ENCODE results near the gene TBC1D22A.
A peak's percentile ranks its signal among the peaks of the same experiment; 100 is the strongest.

TBC1D22A gene

DNA sequence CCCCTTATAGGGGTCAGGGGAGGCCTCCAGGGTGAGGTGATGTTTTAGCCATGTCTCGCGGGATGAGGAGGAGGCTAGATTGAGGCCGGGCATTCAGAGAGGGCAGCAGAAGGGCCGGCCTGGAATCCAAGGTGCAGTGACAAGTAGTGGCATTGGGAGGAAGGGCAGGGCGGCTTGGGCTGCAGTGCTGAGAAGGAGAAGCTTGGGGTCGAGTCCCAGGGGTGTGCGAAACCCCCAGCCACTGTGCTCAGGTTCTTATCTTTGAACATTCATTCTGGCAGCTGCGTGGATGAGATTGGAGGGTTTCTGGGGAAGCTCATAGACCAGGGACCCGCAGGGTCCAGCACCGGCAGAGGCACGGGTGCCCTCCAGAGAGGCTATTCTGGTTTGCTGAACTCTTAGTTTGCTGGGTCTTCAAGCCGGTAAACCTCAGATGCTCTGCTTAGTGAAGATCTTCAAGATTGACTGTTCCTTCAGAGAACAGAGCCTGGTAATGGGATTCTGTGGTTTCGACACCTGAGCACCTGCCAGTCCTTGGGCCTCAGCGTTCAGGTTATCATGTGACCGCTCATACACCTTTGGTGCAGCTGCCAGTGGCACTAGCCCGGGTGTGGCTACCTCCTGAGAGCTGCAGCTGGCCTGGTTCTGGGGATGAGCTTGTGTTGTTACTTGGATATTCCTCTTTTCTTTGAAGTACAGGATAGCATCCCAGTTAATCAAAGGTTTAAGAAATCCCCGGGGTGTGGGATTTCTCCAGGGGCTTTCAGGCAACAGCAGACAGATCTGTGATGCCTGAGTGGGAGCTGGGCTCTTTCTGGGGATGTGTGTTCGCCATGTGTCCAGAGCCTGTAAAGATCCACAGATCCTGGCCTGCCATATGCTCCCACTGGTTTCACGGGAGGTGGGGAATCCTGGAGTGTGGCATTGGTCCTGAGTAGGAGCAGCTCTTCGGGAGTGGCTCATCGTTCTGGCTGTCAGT lies 152.8 kb downstream of the TBC1D22A start:
- DNase-seq: no peak

DNA sequence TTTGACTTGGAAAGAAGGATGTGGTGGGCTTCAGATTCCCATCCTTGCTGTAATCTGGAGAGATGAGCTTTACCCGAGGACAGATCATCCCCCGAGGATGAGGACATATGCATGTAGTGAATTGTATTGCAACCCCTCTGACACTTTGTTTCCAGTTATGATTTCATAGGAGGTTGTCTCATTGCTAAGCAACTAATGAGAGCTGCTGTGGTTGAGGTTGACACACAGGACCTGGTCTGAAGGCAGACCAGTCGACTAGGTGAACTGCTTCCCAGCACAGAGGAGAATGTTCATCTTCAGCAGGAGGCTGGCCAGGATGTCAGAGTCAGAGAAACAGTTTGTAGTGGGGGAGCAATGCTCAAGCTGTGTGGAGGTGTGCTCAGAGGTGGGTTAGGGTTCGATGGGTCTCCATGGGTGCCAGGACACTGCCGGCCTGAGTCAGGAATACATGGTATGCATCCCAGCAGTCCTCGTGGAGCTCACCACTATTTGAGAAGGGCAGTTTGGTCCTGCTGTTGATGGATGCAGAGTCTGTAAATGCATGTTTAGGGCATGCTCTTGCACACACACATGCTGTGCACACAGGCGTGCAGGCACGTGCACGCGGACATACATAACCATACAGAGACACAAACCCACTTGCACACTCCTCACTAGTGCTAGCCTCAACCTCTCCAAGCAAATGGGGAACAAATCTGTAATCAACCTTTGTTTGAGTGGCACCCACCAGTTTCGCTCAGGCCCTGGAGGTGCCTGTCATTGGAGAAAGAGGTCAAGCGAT lies 153.7 kb downstream of the TBC1D22A start:
- DNase-seq: no peak

DNA sequence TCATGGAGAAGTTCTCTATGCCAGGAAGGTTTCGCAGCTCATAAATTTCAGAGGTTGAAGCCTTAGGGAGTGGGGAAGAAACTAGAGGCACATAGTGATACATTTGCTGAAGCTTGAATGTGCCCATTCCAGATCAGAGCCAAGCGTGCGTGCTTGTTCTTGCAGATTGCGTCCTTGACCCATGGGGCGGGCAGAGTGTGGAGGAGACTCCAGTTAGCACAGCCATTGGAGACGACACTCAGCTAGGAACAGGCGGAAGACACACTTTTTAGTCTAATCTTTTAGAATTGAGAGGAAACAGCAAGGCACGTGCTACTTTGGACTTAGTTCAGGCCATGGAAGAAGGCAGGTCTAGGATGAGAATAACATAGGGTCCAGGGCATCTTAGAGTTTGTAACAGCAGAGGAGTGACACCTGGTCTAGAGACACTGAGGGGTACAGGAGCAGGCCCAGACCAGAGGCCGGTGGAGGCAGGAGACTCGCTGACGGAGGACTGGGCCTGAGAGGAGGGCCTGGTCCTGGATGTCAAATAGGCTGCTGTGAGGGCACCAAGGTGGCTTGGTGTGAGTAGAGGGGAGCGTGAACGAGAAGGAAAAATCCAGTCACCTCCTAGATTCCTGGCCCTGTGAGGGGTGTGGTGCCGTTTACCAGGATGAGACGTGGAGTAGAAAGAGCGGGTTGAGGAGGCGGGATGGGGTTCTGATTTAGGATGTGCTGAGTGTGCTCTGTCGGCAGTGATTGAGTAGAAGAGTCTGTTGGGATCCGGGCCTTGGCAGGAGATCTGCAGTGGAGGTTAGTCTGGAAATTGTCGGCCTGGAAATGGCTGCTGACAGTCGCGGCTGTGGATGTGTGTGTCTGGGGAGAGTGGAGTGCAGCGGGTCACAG lies 154.7 kb downstream of the TBC1D22A start:
- no peak for DNase-seq

DNA sequence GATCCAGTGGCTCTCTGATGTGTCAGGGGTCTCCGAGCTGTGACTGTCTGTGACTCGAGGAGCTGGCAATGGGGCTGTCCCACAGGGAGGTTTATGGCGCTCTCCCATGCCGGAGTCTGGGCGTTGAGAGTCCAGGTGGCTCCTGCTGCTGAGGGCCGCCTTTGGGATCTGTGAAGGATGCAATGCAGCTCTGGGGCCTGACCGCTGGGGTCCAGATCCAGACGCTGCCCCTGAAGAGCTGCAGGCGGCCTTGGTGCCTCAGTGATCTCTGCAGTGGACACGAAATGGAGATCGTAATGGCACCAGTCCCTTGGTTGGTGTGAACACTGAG lies 155.3 kb downstream of the TBC1D22A start:
- DNase-seq: no peak

DNA sequence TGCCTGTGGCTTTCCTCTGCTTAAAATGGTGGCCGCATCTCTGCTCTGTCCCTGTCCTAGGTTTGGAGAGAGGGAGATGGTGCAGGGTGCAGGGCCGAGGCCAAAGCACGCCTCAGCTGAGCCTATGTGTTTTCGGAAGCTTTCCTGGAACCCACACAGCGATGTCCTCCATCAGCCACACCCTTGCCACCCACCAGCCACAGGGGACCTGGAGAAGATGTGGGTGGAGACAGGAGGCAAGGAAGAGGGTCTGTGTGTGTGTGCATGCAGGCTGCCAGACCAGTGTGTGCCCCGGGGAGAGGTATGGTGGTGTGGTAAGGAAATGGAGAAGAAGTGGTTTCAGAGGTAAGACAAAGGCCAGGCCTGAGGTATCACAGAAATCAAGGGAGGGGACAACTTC lies 155.7 kb downstream of the TBC1D22A start:
- DNase-seq: no peak

DNA sequence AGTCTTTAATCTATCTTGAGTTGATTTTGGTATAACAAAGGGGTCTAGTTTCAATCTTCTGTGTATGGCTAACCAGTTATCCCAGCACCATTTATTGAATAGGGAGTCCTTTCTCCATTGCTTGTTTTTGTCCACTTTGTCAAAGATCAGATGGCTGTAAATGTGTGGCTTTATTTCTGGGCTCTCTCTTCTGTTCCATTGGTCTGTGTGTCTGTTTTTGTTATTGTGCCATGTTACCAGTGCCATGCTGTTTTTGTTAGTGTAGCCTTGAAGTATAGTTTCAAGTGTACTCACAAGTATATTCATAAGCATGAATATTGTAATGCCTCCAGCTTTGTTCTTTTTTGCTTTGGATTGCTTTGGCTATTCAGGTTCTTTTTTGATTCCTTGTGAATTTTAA lies 159.6 kb downstream of the TBC1D22A start:
- DNase-seq: no peak

DNA sequence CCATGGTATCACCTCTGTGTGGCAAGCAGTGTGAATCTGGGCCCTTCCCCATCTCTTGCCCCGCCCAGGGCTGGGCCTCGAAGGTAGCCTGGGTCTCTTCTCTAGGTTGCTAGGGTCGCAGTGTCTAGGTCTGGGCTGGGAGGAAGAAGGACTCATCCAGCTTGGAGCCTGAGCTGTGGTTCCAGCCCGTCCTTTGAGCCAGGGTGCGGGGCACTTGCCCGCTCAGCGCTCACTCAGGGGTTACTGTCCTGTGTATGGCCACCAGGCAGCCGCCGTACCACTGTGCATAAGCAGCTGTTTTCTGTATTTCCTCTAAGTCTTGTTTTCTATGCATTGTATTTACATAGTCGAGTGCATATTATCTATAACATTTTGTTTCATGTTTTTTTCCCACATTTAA lies 160.9 kb downstream of the TBC1D22A start:
- DNase-seq: no peak

DNA sequence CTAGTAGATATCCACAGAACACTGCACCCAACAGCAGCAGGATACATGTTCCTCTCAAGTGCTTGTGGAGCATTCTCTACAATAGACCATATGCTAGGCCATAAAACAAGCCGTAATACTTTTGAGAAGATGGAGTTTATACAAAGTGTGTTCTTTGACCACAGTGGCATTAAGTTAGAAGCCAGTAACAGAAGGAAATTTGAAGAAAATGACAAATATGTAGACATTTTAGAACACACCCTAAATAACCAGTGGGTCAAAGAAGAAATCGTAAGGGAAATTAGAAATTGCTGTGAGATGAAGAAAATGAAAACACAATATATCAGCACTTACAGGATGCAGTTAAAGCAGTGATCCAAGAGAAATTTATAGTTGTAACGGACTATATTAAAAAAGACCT lies 163.4 kb downstream of the TBC1D22A start:
- DNase-seq: no peak

DNA sequence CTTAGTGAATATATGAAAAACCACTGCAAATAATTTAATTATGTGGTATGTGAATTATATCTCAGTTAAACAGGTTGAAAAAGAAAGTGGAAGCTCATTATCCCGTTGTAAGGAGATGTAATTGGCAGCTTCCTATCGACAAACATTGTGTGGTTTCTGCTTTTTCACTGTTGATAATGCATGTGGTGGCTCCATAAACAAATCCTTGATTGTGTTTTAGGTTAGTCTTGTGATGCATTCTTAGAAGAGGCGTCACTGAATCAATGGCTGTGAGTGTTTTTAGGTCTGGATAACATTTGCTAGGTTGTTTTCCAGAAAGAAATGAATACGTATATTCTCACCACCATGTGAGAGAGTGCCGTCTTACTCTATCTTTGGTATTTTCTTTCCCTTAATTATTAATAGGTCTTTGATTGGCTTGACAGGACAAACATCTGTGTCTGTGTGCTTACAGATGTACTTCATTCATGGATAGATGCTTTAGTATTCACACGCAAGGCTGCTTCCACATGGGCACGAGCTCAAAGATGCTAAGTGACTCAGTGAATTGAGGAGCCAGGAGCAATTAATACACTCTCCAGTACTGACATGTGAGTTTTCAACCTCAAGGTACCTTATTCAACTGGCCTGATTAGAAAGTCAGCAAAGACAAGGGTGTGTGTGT lies 166.7 kb downstream of the TBC1D22A start:
- no peak for DNase-seq

DNA sequence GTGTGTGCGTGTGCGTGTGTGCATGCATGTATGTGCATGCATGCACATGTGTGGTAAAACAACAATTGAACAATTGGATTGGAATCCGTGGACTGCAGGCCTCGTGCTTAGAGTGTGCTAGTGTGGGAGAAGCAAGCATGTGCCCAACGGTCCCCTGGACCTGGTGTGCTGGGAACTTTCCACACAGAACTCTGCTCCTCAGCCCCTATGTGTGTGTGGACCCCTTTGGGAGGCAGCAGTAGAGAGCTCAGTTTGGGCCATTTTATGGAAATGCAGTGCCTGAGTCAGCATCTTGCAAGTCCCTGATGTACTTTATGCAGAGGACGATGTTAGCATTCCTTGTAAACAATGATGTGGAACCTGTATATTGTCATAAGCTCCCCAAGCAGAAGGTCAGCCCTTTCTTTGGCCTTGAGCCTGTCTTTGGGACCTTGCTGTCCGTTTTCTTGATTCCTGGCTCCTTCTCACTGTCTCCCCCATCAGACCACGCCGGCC lies 167.3 kb downstream of the TBC1D22A start:
- no peak for DNase-seq

DNA sequence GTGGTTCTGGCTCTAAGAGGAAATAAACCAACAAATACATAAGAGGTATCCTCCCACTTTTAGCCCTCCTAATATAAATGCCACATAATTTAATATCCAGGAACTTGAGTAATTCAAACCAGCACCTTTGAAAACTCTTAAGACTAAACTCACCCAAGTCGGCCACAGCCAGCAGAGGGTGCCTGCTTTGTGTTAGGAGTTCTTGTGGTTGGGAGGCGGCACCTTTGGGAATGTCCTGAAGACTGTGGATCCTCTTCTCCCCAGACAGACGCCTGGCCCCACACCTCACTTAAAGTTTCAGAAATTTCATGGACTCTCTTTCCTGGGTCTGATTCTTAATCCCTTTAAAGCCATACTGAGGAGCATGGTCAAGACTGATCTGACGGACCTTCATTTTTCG lies 169.0 kb downstream of the TBC1D22A start:
- DNase-seq: no peak

DNA sequence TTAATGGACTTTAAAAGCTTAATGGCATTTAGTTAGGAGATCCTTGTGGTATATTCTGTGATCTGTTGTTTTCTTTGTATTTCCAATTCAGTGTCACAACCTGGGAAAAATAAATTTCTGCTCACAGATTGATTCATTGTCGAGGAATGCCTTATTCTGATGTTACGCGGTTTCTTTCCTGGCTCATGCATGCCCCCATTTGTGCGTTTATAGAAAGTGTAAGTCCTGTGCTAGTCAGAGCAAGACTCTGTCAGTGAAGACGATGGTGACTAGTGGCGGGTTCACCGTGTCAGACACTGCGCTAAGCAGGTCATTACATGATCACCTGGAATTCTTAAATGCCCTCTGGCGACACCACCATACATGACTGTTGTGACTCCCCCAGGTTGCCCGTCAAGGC lies 169.4 kb downstream of the TBC1D22A start:
- DNase-seq: no peak

DNA sequence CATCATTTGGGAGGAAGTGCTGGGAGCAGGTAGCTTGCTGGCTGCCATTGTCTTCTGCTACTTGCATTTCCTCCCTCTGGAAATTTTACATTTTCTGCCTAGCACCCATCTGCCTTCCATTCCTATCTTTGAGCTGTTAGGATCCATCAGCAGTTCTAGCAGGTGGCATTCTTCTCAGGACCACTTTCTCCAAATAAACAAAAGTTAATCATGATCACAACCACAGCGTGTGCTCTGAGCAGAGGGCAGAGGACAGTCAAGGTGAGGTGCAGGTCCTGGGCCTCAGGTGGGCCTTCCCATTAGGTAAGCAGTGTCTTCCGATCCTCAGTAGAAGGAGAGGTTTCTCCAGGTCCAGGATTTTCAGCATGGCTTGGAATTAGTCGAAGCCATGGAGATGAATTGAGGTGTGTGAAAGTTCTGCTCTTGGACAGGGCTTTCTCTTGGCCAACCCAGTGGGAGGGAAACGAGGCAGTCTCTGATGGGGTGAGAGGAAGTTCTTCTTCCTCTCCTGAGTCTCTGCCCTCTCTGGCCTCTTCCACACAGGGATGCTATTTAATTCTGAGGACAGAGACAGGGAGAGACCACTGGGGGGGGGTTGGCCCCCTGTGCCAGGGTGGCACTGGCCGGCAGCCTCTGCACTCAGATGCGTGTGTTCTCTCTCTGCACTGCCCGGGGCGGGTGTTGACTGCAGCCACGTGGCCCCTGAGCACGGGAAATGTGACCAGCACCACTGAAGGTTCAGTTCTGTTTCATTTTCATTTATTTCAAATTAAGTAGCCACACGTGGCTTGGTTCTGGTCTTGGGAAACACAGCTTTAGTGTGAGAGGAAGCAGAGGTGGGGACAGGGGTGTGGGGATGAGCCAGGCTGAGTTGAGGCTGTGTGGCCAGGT lies 170.8 kb downstream of the TBC1D22A start:
- DNase-seq: no peak

DNA sequence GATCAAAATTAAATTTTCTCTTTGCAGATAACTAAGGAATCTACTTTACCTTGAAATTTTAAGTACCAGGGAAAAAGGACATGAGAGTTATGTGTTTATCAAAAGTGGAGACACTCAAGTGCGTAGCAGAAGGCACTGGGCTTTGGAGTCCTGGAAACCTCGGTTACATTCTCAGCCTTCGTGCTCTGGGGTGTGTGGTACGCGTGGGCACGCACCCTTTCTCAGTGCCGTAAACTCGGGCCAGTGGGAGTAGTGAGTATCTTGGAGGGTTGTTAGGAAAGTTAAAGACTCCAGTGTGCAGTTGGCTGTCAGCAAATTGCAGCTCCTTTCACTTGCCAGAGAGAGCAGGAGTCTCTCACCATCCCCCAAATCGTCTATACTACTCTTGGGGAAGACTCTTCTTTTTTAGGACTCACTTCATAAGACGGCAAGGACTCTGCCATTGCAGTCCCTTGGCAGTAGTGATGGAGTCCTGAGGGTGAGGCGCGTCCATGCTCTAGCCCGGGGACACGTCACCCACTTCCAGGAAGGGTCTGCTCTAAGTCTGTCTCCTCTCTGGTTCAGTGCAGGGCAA lies 171.8 kb downstream of the TBC1D22A start:
- DNase-seq: no peak

DNA sequence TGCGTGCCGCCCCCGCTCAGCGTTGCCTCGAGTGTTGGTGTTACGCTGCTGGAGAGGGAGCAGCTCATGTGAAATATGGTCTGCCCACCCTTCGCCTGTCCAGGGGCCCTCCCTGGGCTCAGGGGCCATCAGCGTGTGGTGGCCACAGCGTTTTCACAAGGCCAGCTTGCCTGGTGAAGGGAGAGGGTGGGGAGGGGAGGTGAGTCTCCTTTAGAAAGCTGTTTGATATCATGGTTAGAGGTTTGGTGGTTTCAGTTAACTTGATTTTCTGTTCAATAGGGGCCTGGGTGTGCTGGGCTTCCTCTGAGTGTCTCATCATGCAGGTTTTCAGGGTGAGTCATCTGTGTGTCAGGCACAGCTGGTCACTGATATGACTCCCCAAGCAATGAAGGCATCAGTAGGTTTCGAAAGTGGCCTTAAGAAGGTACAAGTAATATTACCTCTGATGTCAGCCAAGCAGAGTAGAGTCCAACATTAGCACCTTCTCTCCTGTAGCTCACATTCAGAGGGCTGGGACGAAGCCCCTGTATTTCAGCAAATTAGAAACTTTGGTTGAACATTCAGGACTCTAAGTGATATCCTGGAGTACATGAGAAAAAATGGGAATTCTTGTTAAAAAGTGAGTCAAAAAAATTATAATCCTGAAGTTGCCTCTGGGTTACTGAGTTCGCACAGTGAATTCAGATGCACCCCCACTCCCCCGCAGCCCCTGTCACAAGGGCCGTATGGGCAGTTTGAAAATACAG lies 172.5 kb downstream of the TBC1D22A start:
- DNase-seq: peak in 1 of 2 experiments; percentile 17

DNA sequence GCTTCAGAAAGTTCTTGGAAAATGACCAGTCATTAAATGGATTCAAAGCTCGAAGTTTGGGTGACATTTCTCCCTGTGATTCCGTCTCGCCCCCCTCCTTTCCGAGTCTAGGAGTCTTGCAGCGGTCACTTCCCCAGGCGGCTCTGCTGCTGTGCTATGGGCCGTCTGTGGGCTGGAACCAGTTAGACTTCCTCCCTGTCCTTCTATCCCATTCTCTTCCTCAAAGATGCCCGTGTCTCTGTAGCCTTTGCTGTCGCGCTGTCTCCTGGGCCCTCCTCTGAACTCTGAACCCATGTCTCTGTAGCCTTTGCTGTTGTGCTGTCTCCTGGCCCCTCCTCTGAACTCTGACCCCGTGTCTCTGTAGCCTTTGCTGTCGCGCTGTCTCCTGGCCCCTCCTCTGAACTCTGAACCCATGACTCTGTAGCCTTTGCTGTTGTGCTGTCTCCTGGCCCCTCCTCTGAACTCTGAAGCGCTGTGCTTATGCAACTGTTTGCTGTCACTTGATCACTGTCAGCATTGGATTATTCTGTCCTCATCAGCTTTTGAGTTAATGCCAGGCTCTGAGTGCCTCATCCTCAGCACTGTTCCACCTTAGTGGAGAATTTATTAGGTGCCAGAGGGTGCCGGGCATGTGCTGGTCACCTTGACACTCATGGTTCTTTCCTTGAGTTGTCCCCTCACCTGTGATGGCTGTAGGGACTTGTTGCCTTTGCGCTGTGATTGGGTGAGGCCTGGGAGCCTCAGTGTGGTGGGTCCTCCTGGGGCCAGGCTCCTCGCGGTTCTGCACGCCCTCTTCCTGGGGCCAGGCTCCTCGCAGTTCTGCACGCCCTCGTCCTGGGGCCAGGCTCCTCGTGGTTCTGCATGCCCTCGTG lies 173.3 kb downstream of the TBC1D22A start:
- DNase-seq: no peak

DNA sequence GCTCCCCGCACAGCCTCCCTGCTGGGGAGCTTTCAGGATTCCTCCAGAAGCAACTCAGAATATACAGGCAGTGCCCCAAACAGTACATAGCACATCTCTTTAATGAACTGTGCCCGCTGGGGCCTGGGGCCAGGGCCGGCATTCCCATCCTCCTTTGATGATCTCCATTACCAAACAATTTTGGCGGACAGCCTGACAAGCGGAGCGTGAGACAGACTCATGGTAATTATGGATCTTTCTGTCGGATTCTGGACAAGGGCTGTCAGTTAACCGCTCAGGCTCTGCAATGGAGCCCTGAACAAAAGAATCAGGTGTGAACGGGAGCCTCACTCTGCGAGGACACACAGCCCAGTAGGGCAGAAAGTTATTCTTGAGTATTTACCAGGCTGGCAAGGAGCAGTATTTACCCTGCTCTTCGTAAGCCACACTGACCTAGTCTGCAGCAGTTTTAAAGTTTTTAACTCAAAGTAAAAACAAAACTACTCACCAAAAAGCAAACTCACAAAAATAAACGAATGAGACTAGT lies 174.0 kb downstream of the TBC1D22A start:
- peak; percentile 78 to 88 for DNase-seq

DNA sequence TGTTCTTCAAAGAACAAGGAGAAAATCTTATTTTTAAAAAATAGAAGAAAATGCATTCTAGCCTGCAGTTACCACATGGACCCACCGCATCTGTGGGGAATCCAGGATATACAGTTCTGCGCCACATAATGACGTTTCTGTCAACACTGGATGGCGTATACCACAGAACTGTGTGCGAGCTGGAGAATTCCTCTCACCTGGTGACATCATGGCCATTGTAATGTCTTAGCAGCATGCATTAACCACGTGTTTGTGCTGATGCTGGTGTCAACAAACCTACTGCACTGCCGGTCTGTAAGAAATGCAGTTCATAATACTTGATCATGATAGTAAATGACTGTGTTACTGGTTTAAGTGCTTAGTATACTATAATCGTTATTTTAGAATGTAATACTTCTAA lies 174.7 kb downstream of the TBC1D22A start:
- no peak for DNase-seq

DNA sequence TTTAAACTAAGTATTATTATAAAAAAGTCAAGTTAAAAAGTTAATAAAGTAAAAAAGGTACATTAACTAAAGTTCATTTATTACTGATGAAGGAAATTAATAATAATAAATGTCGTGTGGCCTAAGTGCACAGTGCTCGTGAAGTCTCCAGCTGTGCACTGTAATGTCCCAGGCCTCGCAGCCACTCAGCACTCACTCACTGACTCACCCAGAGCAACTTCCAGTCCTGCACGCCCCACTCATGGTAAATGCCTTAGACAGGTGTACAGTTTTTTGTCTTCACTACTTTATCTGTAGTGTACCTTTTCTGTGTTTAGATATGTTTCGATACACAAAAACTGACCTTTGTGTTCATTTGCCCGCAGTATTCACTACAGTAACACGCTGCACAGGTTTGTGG lies 175.5 kb downstream of the TBC1D22A start:
- DNase-seq: no peak

Measured in NCI-H446 (cell line).